Astrocyte (in vitro differentiated cells and primary cell): Measurements from ENCODE around the gene KCNQ5. TPM values are rescaled to one million over a fixed set of nuclear protein-coding genes. Genes with fewer than 3 reads are reported as not detected.
A peak's percentile ranks its signal among the peaks of the same experiment; 100 is the strongest.

Source experiments
- DNase-seq: peaks from one replicate; pipeline ENCODE4 v3.0.0-alpha.2; 2010; ENCODE audit warnings: low read depth
- FAIRE-seq: peaks from 2 replicates; lab custom pipeline; 2011; peaks lifted over from hg19 to GRCh38; lab: Jason Lieb, UNC
- H2AFZ ChIP-seq: 2 replicates; pipeline ENCODE4 v1.6.0; 2012; ENCODE audit warnings: low read depth, low read length, inconsistent platforms
- H3K27ac ChIP-seq: 2 replicates; pipeline ENCODE4 v1.5.1; 2011; ENCODE audit warnings: low read depth, low read length, inconsistent platforms
- H3K27me3 ChIP-seq: 2 replicates; pipeline ENCODE4 v1.6.0; 2011; ENCODE audit warnings: low read length, inconsistent platforms; ENCODE audit not compliant: insufficient read depth
- H3K36me3 ChIP-seq: 2 replicates; pipeline ENCODE4 v1.5.1; 2011; ENCODE audit warnings: low read length, inconsistent platforms; ENCODE audit not compliant: insufficient read depth
- H3K4me1 ChIP-seq: 2 replicates; pipeline ENCODE4 v1.5.1; 2011; ENCODE audit warnings: low read length, inconsistent platforms; ENCODE audit not compliant: insufficient read depth
- H3K4me2 ChIP-seq: 2 replicates; pipeline ENCODE4 v1.6.0; 2012; ENCODE audit warnings: low read length, inconsistent platforms
- H3K4me3 ChIP-seq: 2 replicates; pipeline ENCODE4 v1.5.1; 2011; ENCODE audit warnings: low read depth, mild to moderate bottlenecking, low read length, inconsistent platforms; ENCODE audit not compliant: insufficient read depth
- H3K79me2 ChIP-seq: 2 replicates; pipeline ENCODE4 v1.6.0; 2012; ENCODE audit warnings: mild to moderate bottlenecking, low read length, inconsistent platforms; ENCODE audit not compliant: insufficient read depth
- H3K9ac ChIP-seq: 2 replicates; pipeline ENCODE4 v1.6.0; 2012; ENCODE audit warnings: mild to moderate bottlenecking, low read length, inconsistent platforms
- H3K9me3 ChIP-seq: 2 replicates; pipeline ENCODE4 v1.5.1; 2012; ENCODE audit warnings: low read depth, mild to moderate bottlenecking, low read length, inconsistent platforms; ENCODE audit not compliant: insufficient read depth
- H4K20me1 ChIP-seq: 2 replicates; pipeline ENCODE4 v1.6.0; 2012; ENCODE audit warnings: low read length, inconsistent platforms; ENCODE audit not compliant: insufficient read depth
- H3K27ac Mint-ChIP-seq: one replicate; pipeline ENCODE4 v1.8.0; 2021; ENCODE audit warnings: mild to moderate bottlenecking, mixed read lengths; ENCODE audit not compliant: unreplicated experiment
- H3K27me3 Mint-ChIP-seq: one replicate; pipeline ENCODE4 v1.8.0; 2021; ENCODE audit warnings: low read depth, mixed read lengths; ENCODE audit not compliant: unreplicated experiment
- H3K36me3 Mint-ChIP-seq: one replicate; pipeline ENCODE4 v1.8.0; 2021; ENCODE audit warnings: low read depth, mixed read lengths; ENCODE audit not compliant: unreplicated experiment
- H3K4me1 Mint-ChIP-seq: one replicate; pipeline ENCODE4 v1.8.0; 2021; ENCODE audit warnings: low read depth, mixed read lengths; ENCODE audit not compliant: unreplicated experiment
- H3K4me3 Mint-ChIP-seq: one replicate; pipeline ENCODE4 v1.8.0; 2021; ENCODE audit warnings: mild to moderate bottlenecking, moderate library complexity, mixed read lengths; ENCODE audit not compliant: unreplicated experiment
- H3K9me3 Mint-ChIP-seq: one replicate; pipeline ENCODE4 v1.8.0; 2021; ENCODE audit warnings: mild to moderate bottlenecking, mixed read lengths; ENCODE audit not compliant: unreplicated experiment
- EZH2 ChIP-seq: IDR thresholded peaks from 2 replicates; pipeline ENCODE4 v1.6.1; 2012; ENCODE audit warnings: mild to moderate bottlenecking, low read length, inconsistent platforms; ENCODE audit not compliant: insufficient read depth
- total RNA-seq: library from RNA; stranded (reverse); gene quantifications from 2 replicates; pipeline ENCODE4 v1.2.1, GENCODE V29; 2021
- TF ChIP-seq, protein P1 (sequence below): IDR thresholded peaks from 2 replicates; pipeline ENCODE4 v1.5.1; 2011; ENCODE audit warnings: low read depth, mild to moderate bottlenecking, inconsistent platforms, low read length, moderate library complexity; ENCODE audit not compliant: insufficient read depth

KCNQ5 gene
- total RNA-seq, 1 donor from 2014 or later = 2.0 TPM

DNA sequence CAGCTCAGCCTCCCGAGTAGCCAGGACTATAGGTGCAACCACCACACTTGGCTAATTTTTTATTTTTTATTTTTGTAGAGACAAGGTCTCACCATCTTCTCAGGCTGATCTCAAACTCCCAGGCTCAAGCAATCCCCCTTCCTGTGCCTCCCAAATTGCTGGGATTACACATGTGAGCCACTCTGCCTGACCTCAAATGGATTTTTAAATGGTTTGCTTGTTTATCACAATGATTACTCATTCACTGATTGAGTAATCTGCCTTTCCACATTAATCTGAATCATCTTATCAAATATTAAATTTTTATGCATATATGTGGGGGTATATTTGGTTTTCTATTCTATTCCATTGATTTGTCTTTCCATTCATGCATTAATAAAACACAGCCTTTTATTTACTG lies 612.9 kb downstream of the KCNQ5 start:
- TF ChIP-seq EZH2 = no peak
- TF ChIP-seq, protein P1, sequence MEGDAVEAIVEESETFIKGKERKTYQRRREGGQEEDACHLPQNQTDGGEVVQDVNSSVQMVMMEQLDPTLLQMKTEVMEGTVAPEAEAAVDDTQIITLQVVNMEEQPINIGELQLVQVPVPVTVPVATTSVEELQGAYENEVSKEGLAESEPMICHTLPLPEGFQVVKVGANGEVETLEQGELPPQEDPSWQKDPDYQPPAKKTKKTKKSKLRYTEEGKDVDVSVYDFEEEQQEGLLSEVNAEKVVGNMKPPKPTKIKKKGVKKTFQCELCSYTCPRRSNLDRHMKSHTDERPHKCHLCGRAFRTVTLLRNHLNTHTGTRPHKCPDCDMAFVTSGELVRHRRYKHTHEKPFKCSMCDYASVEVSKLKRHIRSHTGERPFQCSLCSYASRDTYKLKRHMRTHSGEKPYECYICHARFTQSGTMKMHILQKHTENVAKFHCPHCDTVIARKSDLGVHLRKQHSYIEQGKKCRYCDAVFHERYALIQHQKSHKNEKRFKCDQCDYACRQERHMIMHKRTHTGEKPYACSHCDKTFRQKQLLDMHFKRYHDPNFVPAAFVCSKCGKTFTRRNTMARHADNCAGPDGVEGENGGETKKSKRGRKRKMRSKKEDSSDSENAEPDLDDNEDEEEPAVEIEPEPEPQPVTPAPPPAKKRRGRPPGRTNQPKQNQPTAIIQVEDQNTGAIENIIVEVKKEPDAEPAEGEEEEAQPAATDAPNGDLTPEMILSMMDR = no peak
- H2AFZ ChIP-seq = no peak overlapping the region
- DNase-seq (peak; percentile 52), FAIRE-seq (no peak)
- no peak overlapping the region for H3K9ac ChIP-seq
- H3K27ac Mint-ChIP-seq = no peak overlapping the region
- no peak overlapping the region for H3K4me3 Mint-ChIP-seq
- no peaks in the 10 kb centered on the region for H3K9me3 ChIP-seq
- H3K36me3 Mint-ChIP-seq = no peaks in the 10 kb centered on the region
- no peak overlapping the region for H3K4me2 ChIP-seq
- H3K27me3 ChIP-seq = no peaks in the 10 kb centered on the region
- H3K4me1 ChIP-seq = no peaks in the 10 kb centered on the region
- no peaks in the 10 kb centered on the region for H3K79me2 ChIP-seq
- no peaks in the 10 kb centered on the region for H3K36me3 ChIP-seq
- H3K9me3 Mint-ChIP-seq = no peaks in the 10 kb centered on the region
- H3K4me3 ChIP-seq = no peak overlapping the region
- no peaks in the 10 kb centered on the region for H4K20me1 ChIP-seq
- no peaks in the 10 kb centered on the region for H3K4me1 Mint-ChIP-seq
- H3K27me3 Mint-ChIP-seq = no peaks in the 10 kb centered on the region
- no peak overlapping the region for H3K27ac ChIP-seq

DNA sequence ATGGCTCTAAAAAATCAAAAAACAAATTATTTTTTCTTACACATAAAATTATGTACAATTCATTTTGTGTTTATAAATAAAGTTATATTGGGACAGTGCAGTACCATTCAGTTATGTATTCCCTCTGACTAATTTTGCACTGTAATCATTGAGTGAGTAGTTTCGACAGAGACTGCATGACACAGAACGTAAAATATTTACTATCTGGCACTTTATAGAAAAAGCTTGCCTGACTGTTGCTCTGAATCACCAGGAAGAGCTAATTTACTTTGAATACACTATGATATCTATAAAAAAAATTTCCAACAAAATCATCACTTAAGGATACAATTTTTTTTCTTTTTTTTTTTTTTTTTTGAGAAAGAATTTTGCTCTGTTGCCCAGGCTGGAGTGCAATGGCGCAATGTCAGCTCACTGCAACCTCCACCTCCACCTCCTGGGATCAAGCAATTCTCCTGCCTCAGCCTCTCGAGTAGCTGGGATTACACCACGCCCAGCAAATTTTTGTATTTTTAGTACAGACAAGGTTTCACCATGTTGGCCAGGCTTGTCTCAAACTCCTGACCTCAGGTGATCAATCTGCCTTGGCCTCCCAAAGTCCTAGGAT lies 614.4 kb downstream of the KCNQ5 start:
- TF ChIP-seq EZH2 = no peak
- TF ChIP-seq, protein P1 = no peak
- Histone ChIP-seq H2AFZ (no peak overlapping the region), H4K20me1 (no peaks in the 10 kb centered on the region), H3K79me2 (no peaks in the 10 kb centered on the region), H3K9me3 (no peaks in the 10 kb centered on the region), H3K36me3 (no peaks in the 10 kb centered on the region), H3K27ac (no peak overlapping the region), H3K4me3 (no peak overlapping the region), H3K4me1 (no peaks in the 10 kb centered on the region), H3K27me3 (no peaks in the 10 kb centered on the region), H3K9ac (no peak overlapping the region), H3K4me2 (no peak overlapping the region)
- FAIRE-seq (no peak), DNase-seq (peak; percentile 82)
- Mint-ChIP-seq H3K4me3 (no peak overlapping the region), H3K9me3 (no peaks in the 10 kb centered on the region), H3K27me3 (no peaks in the 10 kb centered on the region), H3K4me1 (no peaks in the 10 kb centered on the region), H3K27ac (no peak overlapping the region), H3K36me3 (no peaks in the 10 kb centered on the region)

DNA sequence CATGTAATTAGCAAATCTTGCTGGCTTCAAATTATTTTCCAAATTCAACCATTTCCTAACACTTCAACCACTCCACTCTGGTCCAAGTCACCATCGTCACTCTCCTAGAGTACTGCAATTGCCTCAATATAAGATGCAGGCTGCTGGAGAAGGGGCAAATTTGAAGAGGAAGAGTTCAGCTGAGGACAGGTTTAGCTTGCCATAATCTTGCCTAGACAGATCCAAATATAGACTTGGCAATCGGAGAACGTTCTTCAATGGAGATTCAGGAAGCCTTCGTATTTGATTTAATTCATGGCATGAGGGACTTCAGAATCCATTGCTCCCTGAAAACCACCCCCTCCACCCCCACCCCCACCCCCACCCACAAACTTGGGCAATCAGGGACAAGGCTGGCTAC lies 618.9 kb downstream of the KCNQ5 start:
- H3K4me2 ChIP-seq = no peak overlapping the region
- no peaks in the 10 kb centered on the region for H4K20me1 ChIP-seq
- no peaks in the 10 kb centered on the region for H3K4me1 ChIP-seq
- H3K9me3 ChIP-seq = no peaks in the 10 kb centered on the region
- FAIRE-seq = no peak
- no peaks in the 10 kb centered on the region for H3K36me3 ChIP-seq
- DNase-seq = no peak
- H3K9me3 Mint-ChIP-seq = no peaks in the 10 kb centered on the region
- H3K36me3 Mint-ChIP-seq = peaks cover 3% of the 10 kb centered on the region
- no peaks in the 10 kb centered on the region for H3K79me2 ChIP-seq
- H3K27ac Mint-ChIP-seq = no peak overlapping the region
- no peak overlapping the region for H3K27ac ChIP-seq
- no peaks in the 10 kb centered on the region for H3K4me1 Mint-ChIP-seq
- no peaks in the 10 kb centered on the region for H3K27me3 ChIP-seq
- no peak overlapping the region for H2AFZ ChIP-seq
- H3K9ac ChIP-seq = no peak overlapping the region
- no peak overlapping the region for H3K4me3 ChIP-seq
- no peak for TF ChIP-seq EZH2
- TF ChIP-seq, protein P1 = no peak
- no peak overlapping the region for H3K4me3 Mint-ChIP-seq
- peaks cover 3% of the 10 kb centered on the region for H3K27me3 Mint-ChIP-seq
